HG03097 (cell line): ENCODE results near the gene GZMM.

ENCODE experiments used
- ATAC-seq: cut with Tn5 transposase; IDR thresholded peaks from one replicate; pipeline ENCODE4 v1.9.1; 2021; ENCODE audit not compliant: unreplicated experiment, low FRiP score

Gene GZMM

DNA sequence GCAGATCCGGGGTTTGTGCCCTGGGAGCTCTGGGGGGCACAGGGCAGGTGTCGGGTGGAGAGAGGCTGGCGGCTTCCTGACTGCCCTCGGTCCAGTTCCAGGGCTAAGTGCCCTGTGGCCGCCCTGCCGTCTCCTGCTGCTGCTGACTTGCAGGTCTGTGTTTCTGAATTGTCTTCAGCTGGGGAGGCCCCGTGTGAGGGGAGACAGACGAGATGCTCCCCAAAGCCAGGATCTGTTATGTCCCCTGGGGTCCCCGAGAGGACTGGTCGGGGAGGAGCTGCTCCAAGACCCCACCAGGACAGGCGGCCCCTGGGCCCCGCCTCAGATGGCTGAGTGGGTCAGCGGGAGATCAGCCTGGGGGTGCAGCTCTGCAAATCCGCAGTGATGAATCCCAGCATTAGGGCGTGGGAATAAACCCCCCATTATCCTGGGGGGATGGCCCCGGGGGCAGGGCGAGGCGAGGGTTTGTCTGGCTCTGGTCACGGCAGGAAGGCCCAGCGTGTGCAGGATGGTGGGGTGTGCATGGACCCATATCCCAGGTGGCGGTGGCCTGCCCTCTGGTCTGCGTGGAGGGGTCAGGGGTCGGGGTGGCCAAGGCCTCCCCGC is 50.5 kb downstream of the GZMM start:
- no peak for ATAC-seq

DNA sequence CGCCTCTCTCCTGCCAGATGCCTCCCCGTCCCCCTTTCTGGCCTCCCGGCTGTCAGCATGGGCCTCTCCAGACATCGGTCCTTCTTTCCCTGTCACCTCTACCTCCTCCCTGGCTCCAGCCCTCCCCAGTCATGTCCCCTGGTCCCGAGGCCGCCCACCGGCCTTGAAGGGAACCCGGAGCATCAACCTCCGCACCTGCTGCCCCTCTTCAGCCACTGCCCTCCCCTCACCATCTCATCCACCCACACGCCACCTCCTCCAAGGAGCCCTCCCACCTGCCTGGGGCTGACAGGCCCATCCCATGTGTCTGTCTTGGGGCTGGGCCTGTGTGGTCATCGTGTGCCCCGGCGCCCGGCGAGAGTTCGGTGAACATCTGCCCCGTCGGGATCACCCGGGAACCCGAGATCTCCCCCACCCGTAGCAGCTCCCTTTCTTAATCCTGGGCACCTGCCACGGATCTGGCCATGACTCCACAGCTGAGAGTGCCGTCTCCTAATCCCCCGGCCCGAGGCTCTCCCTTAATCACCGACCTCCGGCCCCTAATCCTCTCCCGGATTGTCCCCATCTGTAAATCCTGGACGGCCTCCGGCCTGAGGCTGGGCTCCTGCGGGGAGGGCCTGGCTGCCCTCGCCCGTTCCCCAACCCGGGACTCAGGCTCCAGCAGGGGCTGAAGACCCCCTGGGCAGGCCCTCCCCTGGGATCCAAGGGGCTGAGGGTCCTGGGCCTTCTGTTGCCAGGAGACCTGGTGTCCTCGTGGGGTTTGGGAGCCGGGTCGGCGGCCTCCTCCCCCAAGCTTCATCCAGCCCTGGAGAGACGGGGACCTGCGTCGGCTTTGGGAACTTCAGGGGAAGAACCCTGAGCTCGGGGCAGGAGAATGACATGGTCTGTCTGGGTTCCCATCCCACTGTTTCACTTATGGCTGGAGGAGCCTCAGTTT is 51.7 kb downstream of the GZMM start:
- no peak for ATAC-seq

DNA sequence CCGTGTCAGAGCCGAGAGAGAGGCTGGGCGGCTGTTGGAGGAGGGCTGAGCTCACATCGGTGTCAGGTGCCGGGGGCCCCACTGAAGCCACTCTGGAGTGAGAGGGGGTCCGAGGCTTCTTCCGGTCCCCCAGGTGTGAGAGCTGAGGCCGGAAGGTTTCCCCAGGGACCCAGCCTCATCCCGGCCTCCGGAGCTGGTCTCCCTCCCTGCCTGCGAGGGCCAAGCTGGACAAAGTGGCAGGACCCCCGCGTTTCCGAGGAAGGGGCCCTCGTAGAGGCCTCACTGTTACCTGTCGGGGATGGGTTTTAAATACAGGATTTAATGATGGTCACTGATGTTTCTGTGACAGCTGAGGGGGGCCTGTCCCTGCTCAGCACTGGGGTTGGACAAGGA is 52.4 kb downstream of the GZMM start:
- ATAC-seq = no peak

DNA sequence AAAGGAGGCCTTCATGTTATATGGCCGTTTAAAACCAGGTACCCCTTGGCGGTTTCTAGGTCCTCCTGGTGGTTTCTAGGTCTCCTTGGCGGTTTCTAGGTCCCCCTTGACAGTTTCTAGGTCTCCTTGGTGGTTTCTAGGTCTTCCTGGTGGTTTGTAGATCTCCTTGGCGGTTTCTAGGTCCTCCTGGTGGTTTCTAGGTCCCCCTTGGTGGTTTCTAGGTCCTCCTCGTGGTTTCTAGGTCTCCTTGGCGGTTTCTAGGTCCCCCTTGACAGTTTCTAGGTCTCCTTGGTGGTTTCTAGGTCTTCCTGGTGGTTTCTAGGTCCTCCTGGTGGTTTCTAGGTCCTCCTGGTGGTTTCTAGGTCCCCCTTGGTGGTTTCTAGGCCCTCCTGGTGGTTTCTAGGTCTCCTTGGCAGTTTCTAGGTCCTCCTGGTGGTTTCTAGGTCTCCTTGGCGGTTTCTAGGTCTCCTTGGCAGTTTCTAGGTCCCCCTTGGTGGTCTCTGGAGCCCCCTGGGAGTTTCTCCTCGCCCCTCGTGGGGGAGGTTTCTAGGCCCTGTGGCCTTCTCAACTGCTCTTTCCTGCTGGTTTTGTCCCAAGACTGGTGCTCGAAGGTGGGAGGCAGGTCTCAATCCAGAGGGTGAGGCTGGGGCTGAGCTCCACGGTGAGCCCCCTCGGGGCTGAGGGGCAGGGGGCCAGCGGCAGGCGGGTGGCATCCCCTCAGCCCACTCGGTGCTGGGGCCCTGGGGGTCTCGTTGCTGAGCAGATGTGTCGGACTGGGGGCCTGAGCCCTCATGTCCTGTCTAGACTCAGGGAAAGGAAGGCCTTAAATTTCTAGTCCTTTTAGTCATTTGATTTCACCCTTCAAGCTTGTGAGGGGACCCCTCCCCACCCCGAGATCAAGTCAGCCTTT is 53.8 kb downstream of the GZMM start:
- no peak for ATAC-seq
